Central memory CD8-positive, alpha-beta T cell (primary cell): ENCODE results near the gene MN1.

Experiments
- ATAC-seq: fragments of 150-1000 bp; cut with Tn5 transposase; replicated peaks from 2 replicates; pipeline ENCODE4 v1.10.0; 2022; ENCODE audit warnings: mild to moderate bottlenecking, moderate FRiP score, moderate number of reproducible peaks; ENCODE audit not compliant: poor library complexity, severe bottlenecking; ENCODE audit errors: extremely low read depth
- DNase-seq, 2 donors: peaks; one replicate each; pipeline ENCODE4 v3.0.0; 2021; ENCODE audit warnings: low spot score in 2 of 2
- H3K27ac Mint-ChIP-seq: one replicate; pipeline ENCODE4 v1.8.0; 2022; ENCODE audit warnings: low read depth, mild to moderate bottlenecking, moderate library complexity, mixed read lengths
- H3K27me3 Mint-ChIP-seq: one replicate; pipeline ENCODE4 v1.8.0; 2022; ENCODE audit warnings: mixed read lengths
- H3K36me3 Mint-ChIP-seq: one replicate; pipeline ENCODE4 v1.8.0; 2022; ENCODE audit warnings: mild to moderate bottlenecking, moderate library complexity, mixed read lengths; ENCODE audit not compliant: insufficient read depth
- H3K4me1 Mint-ChIP-seq: one replicate; pipeline ENCODE4 v1.8.0; 2022; ENCODE audit warnings: mixed read lengths
- H3K4me3 Mint-ChIP-seq: one replicate; pipeline ENCODE4 v1.8.0; 2022; ENCODE audit warnings: mild to moderate bottlenecking, moderate library complexity, mixed read lengths
- H3K9me3 Mint-ChIP-seq: one replicate; pipeline ENCODE4 v1.8.0; 2022; ENCODE audit warnings: mixed read lengths

MN1 gene

GRCh38 chr22:27792452-27793161 lies 8.9 kb downstream of the MN1 start:
- DNase-seq (no peak), ATAC-seq (no peak)
- Mint-ChIP-seq H3K27me3 (peaks cover 37% of the 10 kb centered on the region), H3K4me1 (no peaks in the 10 kb centered on the region), H3K27ac (no peak overlapping the region), H3K9me3 (no peaks in the 10 kb centered on the region), H3K36me3 (no peaks in the 10 kb centered on the region), H3K4me3 (no peak overlapping the region)

DNA sequence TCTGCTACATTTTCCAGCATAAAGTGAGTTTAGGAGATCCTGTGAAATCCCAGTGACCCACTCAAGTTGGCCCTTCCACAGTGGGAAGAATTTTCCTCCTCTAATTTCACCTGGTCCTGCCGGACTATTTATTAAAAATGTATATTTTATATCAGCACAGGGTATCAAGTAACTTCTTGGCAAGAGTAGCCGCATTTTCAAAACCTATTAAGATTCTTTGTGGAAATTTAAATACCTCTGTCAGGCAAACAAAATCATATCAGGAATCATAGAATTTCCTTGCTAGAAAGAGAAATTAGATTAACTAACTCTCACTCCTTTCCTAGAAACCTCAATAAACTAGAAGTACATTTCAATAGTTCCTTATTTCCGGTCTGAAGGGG lies 9.7 kb downstream of the MN1 start:
- Mint-ChIP-seq H3K36me3 (no peaks in the 10 kb centered on the region), H3K4me1 (no peaks in the 10 kb centered on the region), H3K27ac (no peak overlapping the region), H3K9me3 (no peaks in the 10 kb centered on the region), H3K27me3 (peaks cover 41% of the 10 kb centered on the region), H3K4me3 (no peak overlapping the region)
- no peak for DNase-seq
- no peak for ATAC-seq

DNA sequence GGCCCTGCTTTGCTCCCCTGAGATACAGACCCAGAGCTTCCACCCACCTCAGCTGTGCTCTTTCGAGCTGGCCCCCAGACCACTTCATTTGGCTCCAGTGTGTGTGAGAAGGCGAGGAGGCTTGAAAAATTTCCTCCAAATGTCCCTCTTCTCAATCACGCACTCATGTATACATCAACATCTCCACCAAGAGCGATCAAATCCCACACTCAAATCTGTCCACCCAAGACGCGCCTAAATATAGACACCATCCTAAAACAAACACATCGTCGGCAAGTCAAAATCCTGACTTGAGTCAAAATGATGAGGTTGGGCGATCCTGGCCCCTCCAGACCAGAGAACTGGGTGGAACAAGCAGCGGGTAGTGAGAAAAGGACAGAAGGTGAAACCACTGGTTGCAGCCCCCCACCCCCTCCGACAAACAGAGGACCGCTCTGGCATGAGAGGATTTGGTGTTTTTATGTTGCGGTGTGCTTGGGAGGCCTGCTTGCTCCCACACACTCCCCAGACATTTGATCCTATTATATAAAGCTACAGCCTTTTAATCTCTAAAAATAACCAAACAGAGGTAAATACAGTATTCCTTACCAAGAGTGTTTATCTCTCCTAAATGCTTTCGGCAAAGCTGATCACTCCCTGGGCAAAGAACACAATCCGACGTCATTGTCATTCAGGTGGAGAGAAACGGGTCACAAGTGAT lies 10.2 kb downstream of the MN1 start:
- Mint-ChIP-seq H3K4me1 (no peaks in the 10 kb centered on the region), H3K9me3 (no peaks in the 10 kb centered on the region), H3K36me3 (no peaks in the 10 kb centered on the region), H3K27me3 (peaks cover 46% of the 10 kb centered on the region), H3K27ac (no peak overlapping the region), H3K4me3 (no peak overlapping the region)
- DNase-seq (no peak), ATAC-seq (no peak)

- no peak for DNase-seq
- Mint-ChIP-seq H3K4me1 (no peaks in the 10 kb centered on the region), H3K4me3 (no peak overlapping the region), H3K27ac (no peak overlapping the region), H3K36me3 (no peaks in the 10 kb centered on the region), H3K9me3 (no peaks in the 10 kb centered on the region), H3K27me3 (peaks cover 48% of the 10 kb centered on the region)
- ATAC-seq, result no peak
Measured at GRCh38 chr22:27790376-27791158, 11.0 kb downstream of the MN1 start.

DNA sequence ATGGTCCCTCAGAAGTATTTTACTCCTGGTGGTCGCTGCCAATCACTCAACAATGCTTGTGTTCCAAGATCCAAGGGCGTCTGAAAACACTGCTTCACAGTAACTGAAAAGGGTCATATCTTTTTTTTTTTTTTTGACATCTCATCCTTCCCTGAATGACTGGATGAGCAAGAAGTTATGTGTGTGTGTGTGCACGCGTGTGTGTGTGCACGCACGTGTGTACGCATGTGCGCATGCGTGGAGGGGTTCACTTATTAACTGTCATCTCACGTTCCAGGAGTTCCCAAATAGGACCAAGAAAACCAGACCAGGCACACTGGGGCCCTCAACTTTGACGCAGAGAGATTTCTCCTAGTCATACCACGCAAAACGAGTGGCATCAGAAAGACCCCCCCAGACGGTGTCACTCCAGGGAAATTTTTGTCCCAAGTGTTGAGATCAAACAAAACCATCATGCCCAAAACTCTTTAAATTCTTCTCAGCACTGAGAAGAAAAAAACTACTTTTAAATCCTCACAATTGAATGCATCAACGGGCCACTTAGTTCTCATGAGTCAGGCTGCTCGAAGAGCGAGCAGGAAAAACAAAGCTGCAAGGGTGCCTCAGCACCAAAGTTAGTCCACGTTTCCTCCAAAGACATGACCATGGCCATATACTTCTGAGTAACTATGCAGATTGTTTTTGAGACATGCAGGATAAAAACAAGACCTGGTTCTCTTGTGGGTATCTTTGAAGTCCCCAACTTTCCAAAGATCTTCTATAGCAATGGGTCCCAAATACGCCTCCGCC lies 12.9 kb downstream of the MN1 start:
- Mint-ChIP-seq H3K27ac (no peak overlapping the region), H3K4me3 (no peak overlapping the region), H3K9me3 (no peaks in the 10 kb centered on the region), H3K27me3 (peaks cover 56% of the 10 kb centered on the region), H3K4me1 (no peaks in the 10 kb centered on the region), H3K36me3 (no peaks in the 10 kb centered on the region)
- ATAC-seq (no peak), DNase-seq (no peak)

- Mint-ChIP-seq H3K9me3 (no peaks in the 10 kb centered on the region), H3K27me3 (peaks cover 56% of the 10 kb centered on the region), H3K36me3 (no peaks in the 10 kb centered on the region), H3K4me3 (no peak overlapping the region), H3K27ac (no peak overlapping the region), H3K4me1 (no peaks in the 10 kb centered on the region)
- no peak for ATAC-seq
- no peak for DNase-seq
Measured at GRCh38 chr22:27786965-27787364, 14.6 kb downstream of the MN1 start.

DNA sequence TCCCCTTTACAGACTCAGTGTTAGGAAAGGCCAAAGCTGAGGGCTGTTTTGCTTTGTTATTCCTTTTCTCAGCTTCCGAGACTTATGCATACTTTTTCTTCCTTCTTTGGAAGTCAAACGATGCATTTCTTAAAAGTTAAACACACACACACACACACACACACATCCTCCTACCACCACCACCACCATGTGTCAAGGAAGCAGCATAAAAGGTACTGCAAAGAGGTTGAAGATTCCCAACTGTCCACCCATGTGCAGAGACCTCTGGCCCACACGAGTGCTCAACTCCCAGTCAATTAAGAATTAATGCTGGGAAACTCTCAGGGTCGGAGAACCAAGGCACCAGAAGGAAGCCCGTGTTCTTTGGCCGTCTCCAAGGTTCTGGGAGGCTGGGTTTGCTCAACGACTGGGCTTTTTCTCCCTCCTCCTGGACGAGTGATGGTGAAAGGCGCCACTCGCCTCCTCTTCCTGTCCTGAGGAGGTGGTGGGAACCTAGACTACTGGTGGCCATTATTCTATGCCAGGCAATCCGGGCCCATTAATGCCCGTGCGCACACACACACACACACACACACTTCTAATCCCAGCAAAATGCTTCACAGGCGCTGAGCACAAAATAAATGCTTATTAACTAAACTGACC lies 15.1 kb downstream of the MN1 start:
- H3K9me3 Mint-ChIP-seq, result no peaks in the 10 kb centered on the region
- no peak overlapping the region for H3K27ac Mint-ChIP-seq
- no peaks in the 10 kb centered on the region for H3K36me3 Mint-ChIP-seq
- H3K4me1 Mint-ChIP-seq, result no peaks in the 10 kb centered on the region
- no peak overlapping the region for H3K4me3 Mint-ChIP-seq
- peaks cover 54% of the 10 kb centered on the region for H3K27me3 Mint-ChIP-seq
- ATAC-seq (no peak), DNase-seq (no peak)

- H3K27me3 Mint-ChIP-seq, result peaks cover 50% of the 10 kb centered on the region
- no peaks in the 10 kb centered on the region for H3K9me3 Mint-ChIP-seq
- no peak overlapping the region for H3K4me3 Mint-ChIP-seq
- ATAC-seq (no peak), DNase-seq (no peak)
- H3K4me1 Mint-ChIP-seq, result no peaks in the 10 kb centered on the region
- peaks cover 3% of the 10 kb centered on the region for H3K36me3 Mint-ChIP-seq
- no peak overlapping the region for H3K27ac Mint-ChIP-seq
Measured at GRCh38 chr22:27785831-27786230, 15.7 kb downstream of the MN1 start.

DNA sequence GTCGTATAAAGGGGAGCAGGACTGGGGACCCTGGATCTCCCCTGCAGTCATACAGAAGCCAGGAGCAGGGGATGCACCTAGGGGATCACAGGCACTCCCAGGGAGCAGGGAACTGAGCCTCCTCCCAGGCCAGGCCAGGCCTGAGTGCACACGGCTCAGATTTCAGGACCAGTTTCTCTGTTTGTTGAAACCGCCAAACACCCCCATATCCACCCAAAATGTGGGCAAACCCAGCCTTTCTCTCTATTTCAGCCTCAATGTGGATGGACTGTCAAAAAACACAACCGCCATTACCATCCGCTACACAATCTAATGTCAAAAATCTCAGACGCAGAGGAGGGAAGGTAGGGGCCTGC lies 17.5 kb downstream of the MN1 start:
- Mint-ChIP-seq H3K4me1 (no peaks in the 10 kb centered on the region), H3K27ac (no peak overlapping the region), H3K4me3 (no peak overlapping the region), H3K9me3 (no peaks in the 10 kb centered on the region), H3K27me3 (peaks cover 54% of the 10 kb centered on the region), H3K36me3 (peaks cover 3% of the 10 kb centered on the region)
- DNase-seq, result no peak
- no peak for ATAC-seq

GRCh38 chr22:27783436-27784119 lies 18.0 kb downstream of the MN1 start:
- Mint-ChIP-seq H3K9me3 (no peaks in the 10 kb centered on the region), H3K4me1 (no peaks in the 10 kb centered on the region), H3K27me3 (peaks cover 50% of the 10 kb centered on the region), H3K27ac (no peak overlapping the region), H3K4me3 (no peak overlapping the region), H3K36me3 (peaks cover 3% of the 10 kb centered on the region)
- no peak for ATAC-seq
- no peak for DNase-seq

DNA sequence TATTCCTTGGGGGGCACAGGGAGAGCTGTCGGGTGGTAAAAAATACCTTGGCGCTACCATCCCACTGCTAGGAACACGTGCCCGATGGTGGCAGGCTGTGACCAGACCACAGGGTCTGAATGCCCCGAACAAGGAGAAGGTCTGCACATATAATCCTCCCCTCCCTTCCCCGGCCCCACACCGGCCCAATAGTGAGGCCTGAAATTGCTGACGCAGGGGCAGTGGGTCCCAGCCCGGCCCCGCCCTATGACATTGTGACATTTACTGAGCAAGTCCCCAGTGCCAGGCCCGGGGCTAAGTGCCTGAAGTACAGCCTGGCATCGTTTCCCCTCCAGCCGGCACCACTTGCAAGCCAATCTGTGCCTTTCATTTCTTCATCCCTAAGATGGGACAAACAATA lies 19.5 kb downstream of the MN1 start:
- no peaks in the 10 kb centered on the region for H3K9me3 Mint-ChIP-seq
- ATAC-seq (no peak), DNase-seq (no peak)
- H3K27me3 Mint-ChIP-seq, result peaks cover 54% of the 10 kb centered on the region
- peak overlapping the region; percentile 40 for H3K27ac Mint-ChIP-seq
- H3K4me3 Mint-ChIP-seq, result no peak overlapping the region
- peaks cover 3% of the 10 kb centered on the region for H3K36me3 Mint-ChIP-seq
- H3K4me1 Mint-ChIP-seq, result no peaks in the 10 kb centered on the region

DNA sequence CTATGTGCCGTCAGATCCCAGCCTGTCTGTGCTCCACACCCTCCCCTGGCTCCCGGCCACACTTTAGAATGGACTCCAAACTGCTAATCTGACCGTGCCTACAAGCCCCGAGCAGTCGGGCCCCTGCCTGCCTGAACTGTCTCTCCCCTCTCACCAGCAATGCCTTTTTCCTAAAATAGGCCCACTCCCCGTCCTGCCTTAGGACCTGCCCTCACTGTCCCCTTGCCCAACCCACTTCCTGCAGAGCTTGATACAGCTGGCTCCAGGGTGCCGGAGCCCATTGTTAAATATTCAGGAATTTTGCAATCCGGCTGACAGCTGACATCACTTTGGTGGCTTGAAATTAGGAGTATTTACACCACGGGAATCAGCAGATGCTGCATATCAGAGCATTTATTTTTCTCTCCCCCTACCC lies 21.4 kb downstream of the MN1 start:
- H3K27me3 Mint-ChIP-seq, result peaks cover 54% of the 10 kb centered on the region
- ATAC-seq, result no peak
- DNase-seq, result no peak
- H3K4me3 Mint-ChIP-seq, result no peak overlapping the region
- H3K36me3 Mint-ChIP-seq, result peaks cover 3% of the 10 kb centered on the region
- no peaks in the 10 kb centered on the region for H3K4me1 Mint-ChIP-seq
- H3K27ac Mint-ChIP-seq, result no peak overlapping the region
- H3K9me3 Mint-ChIP-seq, result no peaks in the 10 kb centered on the region
